Calu3 (cell line): Measurements from ENCODE around the gene TNRC18. TPM values are rescaled to one million over a fixed set of nuclear protein-coding genes. Genes with fewer than 3 reads are reported as not detected.

Experiments
- BruUV-seq: library from RNA; stranded (reverse); fragments of 400-500 nt; replicated peaks from 2 replicates; lab custom pipeline; 2021; lab: Mats Ljungman, UMichigan
- CTCF ChIA-PET: fragments of 300-600 bp; sonication (Branson Sonifier 250); formaldehyde crosslinking; loops from one replicate; lab custom pipeline; 2022; ENCODE audit warnings: antibody characterized with exemption; lab: Charles Lee
- DNase-seq: peaks from one replicate; pipeline ENCODE4 v3.0.0; 2022
- H3K27ac Mint-ChIP-seq: one replicate; pipeline ENCODE4 v1.8.0; 2022; ENCODE audit warnings: mixed read lengths; ENCODE audit not compliant: unreplicated experiment
- H3K27me3 Mint-ChIP-seq: one replicate; pipeline ENCODE4 v1.8.0; 2022; ENCODE audit warnings: mixed read lengths; ENCODE audit not compliant: unreplicated experiment
- H3K36me3 Mint-ChIP-seq: one replicate; pipeline ENCODE4 v1.8.0; 2022; ENCODE audit warnings: mild to moderate bottlenecking, moderate library complexity, mixed read lengths; ENCODE audit not compliant: insufficient read depth, unreplicated experiment
- H3K4me1 Mint-ChIP-seq: one replicate; pipeline ENCODE4 v1.8.0; 2022; ENCODE audit warnings: mild to moderate bottlenecking, low read depth, mixed read lengths; ENCODE audit not compliant: unreplicated experiment
- H3K4me3 Mint-ChIP-seq: one replicate; pipeline ENCODE4 v1.8.0; 2022; ENCODE audit warnings: mild to moderate bottlenecking, low read depth, moderate library complexity, mixed read lengths; ENCODE audit not compliant: unreplicated experiment
- H3K9me3 Mint-ChIP-seq: one replicate; pipeline ENCODE4 v1.8.0; 2022; ENCODE audit warnings: low read depth, mixed read lengths; ENCODE audit not compliant: unreplicated experiment
- intact Hi-C: fragments of 100-400 bp; cut with micrococcal nuclease; formaldehyde crosslinking; loops from one replicate; pipeline ENCODE4 v1.10.0; 2022; ENCODE audit not compliant: unreplicated experiment
- total RNA-seq: library from RNA; stranded (reverse); gene quantifications from 2 replicates; pipeline ENCODE4 v1.2.3, GENCODE V29; 2022
- TF ChIP-seq, protein P1 (sequence below): fragments of 200-600 bp; IDR thresholded peaks from one replicate; pipeline ENCODE4 v1.8.0; 2022; ENCODE audit warnings: antibody characterized with exemption; ENCODE audit not compliant: unreplicated experiment

Gene TNRC18
- total RNA-seq, 1 experiment from 2014 or later: 213 TPM

DNA sequence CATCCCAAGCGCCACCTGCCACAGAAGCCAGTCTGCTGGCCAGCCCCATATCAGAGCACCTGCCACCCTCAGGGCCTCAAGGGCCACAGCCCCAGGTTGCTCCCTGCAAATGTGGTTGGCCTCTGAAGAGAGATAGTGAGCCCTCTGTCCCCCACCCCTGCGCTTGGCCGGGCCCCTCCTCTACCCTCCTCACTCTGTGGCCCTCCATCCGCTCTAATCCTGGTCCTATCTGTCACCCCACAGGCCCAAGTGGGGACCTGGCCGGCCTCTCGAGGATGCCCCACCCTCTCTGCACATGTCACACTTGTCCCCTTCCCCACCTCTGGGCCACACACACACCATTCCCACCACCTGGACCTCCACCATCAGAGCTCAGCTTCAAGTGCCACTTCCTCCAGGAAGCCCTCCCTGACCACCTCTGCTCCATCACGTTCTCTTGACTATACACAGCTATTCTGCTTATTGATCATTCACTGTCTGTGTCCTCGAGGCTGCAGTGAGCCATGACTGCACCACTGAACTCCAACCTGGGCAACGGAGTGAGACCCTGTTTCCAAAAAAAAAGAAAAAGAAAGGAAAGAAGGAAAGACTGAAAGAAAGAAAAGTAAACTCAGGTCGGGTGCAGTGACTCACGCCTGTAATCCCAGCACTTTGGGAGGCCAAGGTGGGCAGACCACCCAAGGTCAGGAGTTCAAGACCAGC, 42.4 kb downstream of the TNRC18 start:
- intact Hi-C loops: no loop called here
- Mint-ChIP-seq H3K4me3 (no peak overlapping the region), H3K36me3 (peaks cover 79% of the 10 kb centered on the region), H3K27ac (no peak overlapping the region), H3K4me1 (peaks cover 29% of the 10 kb centered on the region), H3K9me3 (no peaks in the 10 kb centered on the region), H3K27me3 (no peaks in the 10 kb centered on the region)
- CTCF ChIA-PET: interaction anchor here (0.5 to 0.8 kb wide), 2 partner anchors 15 to 17 kb away, joined by 3 read pairs; no protein-coding TSS in a partner anchor
- no TSS peak for BruUV-seq
- TF ChIP-seq, protein P1, sequence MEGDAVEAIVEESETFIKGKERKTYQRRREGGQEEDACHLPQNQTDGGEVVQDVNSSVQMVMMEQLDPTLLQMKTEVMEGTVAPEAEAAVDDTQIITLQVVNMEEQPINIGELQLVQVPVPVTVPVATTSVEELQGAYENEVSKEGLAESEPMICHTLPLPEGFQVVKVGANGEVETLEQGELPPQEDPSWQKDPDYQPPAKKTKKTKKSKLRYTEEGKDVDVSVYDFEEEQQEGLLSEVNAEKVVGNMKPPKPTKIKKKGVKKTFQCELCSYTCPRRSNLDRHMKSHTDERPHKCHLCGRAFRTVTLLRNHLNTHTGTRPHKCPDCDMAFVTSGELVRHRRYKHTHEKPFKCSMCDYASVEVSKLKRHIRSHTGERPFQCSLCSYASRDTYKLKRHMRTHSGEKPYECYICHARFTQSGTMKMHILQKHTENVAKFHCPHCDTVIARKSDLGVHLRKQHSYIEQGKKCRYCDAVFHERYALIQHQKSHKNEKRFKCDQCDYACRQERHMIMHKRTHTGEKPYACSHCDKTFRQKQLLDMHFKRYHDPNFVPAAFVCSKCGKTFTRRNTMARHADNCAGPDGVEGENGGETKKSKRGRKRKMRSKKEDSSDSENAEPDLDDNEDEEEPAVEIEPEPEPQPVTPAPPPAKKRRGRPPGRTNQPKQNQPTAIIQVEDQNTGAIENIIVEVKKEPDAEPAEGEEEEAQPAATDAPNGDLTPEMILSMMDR: no peak
- DNase-seq: no peak

DNA sequence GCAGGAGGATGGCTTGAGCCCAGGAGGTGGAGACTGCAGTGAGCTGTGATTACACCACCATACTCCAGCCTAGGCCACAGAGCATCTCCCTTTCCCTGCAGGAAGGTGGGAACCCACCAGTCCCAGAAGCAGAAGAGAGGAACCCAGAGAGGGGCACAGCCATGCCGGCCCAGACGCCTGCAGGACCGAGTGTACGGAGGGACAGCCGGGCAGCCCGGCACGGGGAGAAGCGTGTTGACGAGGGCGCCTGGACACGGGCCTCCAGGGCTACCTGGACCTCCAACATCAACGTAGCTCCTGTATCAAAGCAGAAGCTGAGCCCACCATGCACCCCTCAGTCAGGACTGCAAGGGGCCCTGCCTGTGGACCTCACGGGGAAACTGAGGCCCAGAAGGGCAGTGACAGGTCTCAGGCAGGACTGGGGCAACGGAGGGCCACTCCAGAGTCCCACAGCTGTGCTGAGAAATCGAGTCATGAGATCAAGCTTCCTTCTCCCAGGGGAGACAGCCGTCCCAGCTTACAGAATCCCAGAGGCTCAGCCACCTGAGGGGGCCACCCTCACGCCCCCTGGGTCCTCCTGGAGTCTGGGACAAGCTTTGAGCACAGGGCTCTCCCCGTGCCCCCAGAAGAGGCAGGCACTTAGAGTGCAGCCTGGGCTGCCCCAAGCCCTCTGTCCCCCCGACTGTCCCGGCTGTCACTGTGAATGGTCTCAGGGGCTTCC, 43.1 kb downstream of the TNRC18 start:
- DNase-seq: no peak
- intact Hi-C loops: no loop called here
- TF ChIP-seq, protein P1: no peak
- Mint-ChIP-seq H3K4me3 (no peak overlapping the region), H3K9me3 (no peaks in the 10 kb centered on the region), H3K27me3 (no peaks in the 10 kb centered on the region), H3K27ac (no peak overlapping the region), H3K36me3 (peaks cover 79% of the 10 kb centered on the region), H3K4me1 (peaks cover 29% of the 10 kb centered on the region)
- no TSS peak for BruUV-seq
- CTCF ChIA-PET: interaction anchor here (0.5 kb wide), 1 partner anchor 16 kb away, joined by 3 read pairs; no protein-coding TSS in a partner anchor

DNA sequence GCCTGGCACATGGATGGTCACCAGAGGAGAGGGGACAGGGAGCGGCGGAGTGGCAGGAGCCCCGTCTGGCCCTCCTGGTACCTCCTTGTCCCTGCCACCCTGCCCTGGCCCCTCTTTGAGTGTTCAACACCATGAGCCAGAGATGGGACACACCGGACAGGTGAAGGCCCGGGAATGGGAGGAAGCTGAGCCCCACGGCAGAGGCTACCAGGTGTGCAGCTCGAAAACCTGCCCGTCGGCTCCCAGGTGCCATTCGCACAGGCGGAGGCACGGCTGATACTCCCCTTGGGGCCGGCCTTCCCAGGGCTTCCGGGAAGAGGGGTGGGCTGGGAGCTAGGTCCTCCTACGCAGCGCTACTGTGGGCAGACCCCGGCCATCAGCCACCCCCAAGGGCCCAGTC, 44.1 kb downstream of the TNRC18 start:
- CTCF ChIA-PET: no interaction called here
- no peak overlapping the region for H3K4me3 Mint-ChIP-seq
- peaks cover 79% of the 10 kb centered on the region for H3K36me3 Mint-ChIP-seq
- intact Hi-C loops: no loop called here
- no peak overlapping the region for H3K27ac Mint-ChIP-seq
- TF ChIP-seq, protein P1: no peak
- H3K27me3 Mint-ChIP-seq: no peaks in the 10 kb centered on the region
- no TSS peak for BruUV-seq
- no peaks in the 10 kb centered on the region for H3K9me3 Mint-ChIP-seq
- peaks cover 24% of the 10 kb centered on the region for H3K4me1 Mint-ChIP-seq
- no peak for DNase-seq

DNA sequence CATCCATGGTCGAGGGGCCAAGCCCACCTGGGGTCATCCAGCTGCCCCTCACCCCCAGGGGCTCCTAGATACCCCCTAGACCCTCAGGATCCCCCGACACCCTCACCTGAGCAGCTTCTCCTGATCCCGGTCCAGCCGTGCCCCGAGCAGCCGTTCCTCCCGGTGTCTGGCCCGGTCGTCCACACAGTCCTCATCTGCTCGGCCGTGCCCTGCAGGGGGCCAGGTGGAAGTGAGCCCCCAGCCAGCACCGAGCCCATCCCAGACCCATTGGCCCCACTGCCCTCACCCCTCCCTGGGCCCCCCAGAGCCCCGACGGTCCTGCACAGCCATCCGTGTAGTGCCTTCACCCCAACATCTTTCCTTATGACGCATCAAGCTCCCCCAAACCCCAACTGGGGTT, 45.8 kb downstream of the TNRC18 start:
- Mint-ChIP-seq H3K9me3 (no peaks in the 10 kb centered on the region), H3K4me1 (peaks cover 10% of the 10 kb centered on the region), H3K27me3 (no peaks in the 10 kb centered on the region), H3K27ac (no peak overlapping the region), H3K36me3 (peaks cover 77% of the 10 kb centered on the region), H3K4me3 (no peak overlapping the region)
- TF ChIP-seq, protein P1: no peak
- DNase-seq: no peak
- CTCF ChIA-PET: interaction anchor here (0.9 kb wide), 1 partner anchor 13 kb away, joined by 3 read pairs; no protein-coding TSS in a partner anchor
- BruUV-seq: no TSS peak
- intact Hi-C loops: no loop called here
